IMR-90 (cell line): ENCODE results near the gene NECTIN4. TPM values are rescaled to one million over a fixed set of nuclear protein-coding genes. Genes with fewer than 3 reads are reported as not detected.
A peak's percentile ranks its signal among the peaks of the same experiment; 100 is the strongest.

Experiments used
- ATAC-seq: fragments of 200-7000 bp; cut with Tn5 transposase; 2 replicates; pipeline ENCODE4 v1.9.1; 2020; ENCODE audit warnings: low read depth, mild to moderate bottlenecking, moderate library complexity
- BruUV-seq: library from RNA; stranded (reverse); fragments of 400-500 nt; replicated peaks from 2 replicates; lab custom pipeline; 2021; lab: Mats Ljungman, UMichigan
- CTCF ChIA-PET: fragments of 300-600 bp; formaldehyde crosslinking; extraction: SDS; loops from one replicate; lab custom pipeline; 2021; ENCODE audit warnings: antibody characterized with exemption; lab: Yijun Ruan, JAX
- POLR2A ChIA-PET: fragments of 300-600 bp; sonication (Branson Sonifier 250); formaldehyde crosslinking; loops from one replicate; lab custom pipeline; 2022; ENCODE audit warnings: antibody characterized with exemption; ENCODE audit not compliant: unreplicated experiment; lab: Charles Lee
- DNase-seq: peaks from one replicate; pipeline ENCODE4 v3.0.0; 2013
- H2AFZ ChIP-seq: replicated peaks from 2 replicates; pipeline ENCODE3; 2013; ENCODE audit warnings: low read length, mild to moderate bottlenecking; ENCODE audit not compliant: poor library complexity
- H2AK5ac ChIP-seq: 2 replicates; pipeline ENCODE4 v1.6.1; 2013; ENCODE audit warnings: low read depth, low read length, inconsistent platforms
- H2AK9ac ChIP-seq: replicated peaks from 2 replicates; pipeline ENCODE3; 2013; ENCODE audit warnings: mild to moderate bottlenecking, low read depth, low read length, moderate library complexity; ENCODE audit not compliant: poor library complexity
- H2BK120ac ChIP-seq: 2 replicates; pipeline ENCODE4 v1.6.1; 2013; ENCODE audit warnings: low read depth, low read length, inconsistent platforms
- H2BK15ac ChIP-seq: 3 replicates; pipeline ENCODE4 v1.6.1; 2013; ENCODE audit warnings: low read depth, low read length, inconsistent platforms
- H2BK20ac ChIP-seq: 2 replicates; pipeline ENCODE4 v1.6.1; 2013; ENCODE audit warnings: low read depth, mild to moderate bottlenecking, inconsistent platforms, low read length, moderate library complexity
- H2BK5ac ChIP-seq: 2 replicates; pipeline ENCODE4 v1.6.1; 2013; ENCODE audit warnings: mild to moderate bottlenecking, low read depth, low read length, inconsistent platforms; ENCODE audit not compliant: poor library complexity, severe bottlenecking
- H3K14ac ChIP-seq: replicated peaks from 2 replicates; pipeline ENCODE4 v1.6.1; 2013; ENCODE audit warnings: low read depth, low read length, inconsistent platforms
- H3K18ac ChIP-seq: 2 replicates; pipeline ENCODE4 v1.6.1; 2013; ENCODE audit warnings: low read depth, low read length, control low read depth
- H3K23ac ChIP-seq: 2 replicates; pipeline ENCODE4 v1.6.1; 2013; ENCODE audit warnings: low read depth, low read length, inconsistent platforms
- H3K27ac ChIP-seq: 2 replicates; pipeline ENCODE4 v1.5.1; 2013; ENCODE audit warnings: mild to moderate bottlenecking, control low read depth, low read length; ENCODE audit not compliant: insufficient read depth
- H3K27me3 ChIP-seq: 2 replicates; pipeline ENCODE4 v1.6.1; 2013; ENCODE audit warnings: low read length; ENCODE audit not compliant: control insufficient read depth, insufficient read depth
- H3K36me3 ChIP-seq: 2 replicates; pipeline ENCODE4 v1.6.1; 2013; ENCODE audit warnings: low read length, mixed read lengths; ENCODE audit not compliant: control insufficient read depth, insufficient read depth
- H3K4ac ChIP-seq: 2 replicates; pipeline ENCODE4 v1.6.1; 2013; ENCODE audit warnings: low read depth, low read length, inconsistent platforms
- H3K4me1 ChIP-seq: 2 replicates; pipeline ENCODE4 v1.6.1; 2013; ENCODE audit warnings: low read length, mixed read lengths; ENCODE audit not compliant: control insufficient read depth, insufficient read depth
- H3K4me2 ChIP-seq: 2 replicates; pipeline ENCODE4 v1.6.1; 2013; ENCODE audit warnings: low read depth, mild to moderate bottlenecking, control low read depth, low read length, moderate library complexity
- H3K4me3 ChIP-seq: 2 replicates; pipeline ENCODE4 v1.5.1; 2013; ENCODE audit warnings: low read depth, mild to moderate bottlenecking, control low read depth, low read length, moderate library complexity; ENCODE audit not compliant: insufficient read depth
- H3K56ac ChIP-seq: 2 replicates; pipeline ENCODE4 v1.6.1; 2013; ENCODE audit warnings: low read length, inconsistent platforms; ENCODE audit not compliant: insufficient read depth; ENCODE audit errors: extremely low read depth
- H3K79me1 ChIP-seq, 2 experiments: 2 replicates each; pipeline ENCODE4 v1.6.1; 2013; ENCODE audit warnings: low read length in 2 of 2, inconsistent platforms in 1 of 2, low read depth in 1 of 2
- H3K9ac ChIP-seq: 2 replicates; pipeline ENCODE4 v1.6.1; 2013; ENCODE audit warnings: low read depth, low read length, control low read depth
- H3K9me1 ChIP-seq: 2 replicates; pipeline ENCODE4 v1.6.1; 2013; ENCODE audit warnings: low read length, inconsistent platforms; ENCODE audit not compliant: insufficient read depth
- H3K9me3 ChIP-seq: 2 replicates; pipeline ENCODE4 v1.6.1; 2013; ENCODE audit warnings: low read length; ENCODE audit not compliant: control insufficient read depth, insufficient read depth
- H4K20me1 ChIP-seq: 2 replicates; pipeline ENCODE4 v1.6.1; 2013; ENCODE audit warnings: low read length, inconsistent platforms; ENCODE audit not compliant: insufficient read depth
- H4K5ac ChIP-seq: 2 replicates; pipeline ENCODE4 v1.6.1; 2013; ENCODE audit warnings: mild to moderate bottlenecking, low read depth, low read length, control low read depth
- H4K8ac ChIP-seq, 2 experiments: 2 replicates each; pipeline ENCODE4 v1.6.1; 2013; ENCODE audit warnings: low read depth in 2 of 2, low read length in 2 of 2, control low read depth in 1 of 2, inconsistent platforms in 1 of 2
- H4K91ac ChIP-seq: 2 replicates; pipeline ENCODE4 v1.6.1; 2013; ENCODE audit warnings: low read depth, low read length, inconsistent platforms; ENCODE audit not compliant: insufficient read depth
- CEBPB ChIP-seq: IDR thresholded peaks from 2 replicates; pipeline ENCODE4 v1.6.1; 2012; ENCODE audit warnings: low read depth, low read length, improper control_type of control experiment
- NFE2L2 ChIP-seq: fragments of 150-350 bp; IDR thresholded peaks from 2 replicates; pipeline ENCODE4 v1.6.1; 2016; ENCODE audit warnings: low read depth, mild to moderate bottlenecking, low read length
- RFX5 ChIP-seq: IDR thresholded peaks from 2 replicates; pipeline ENCODE4 v1.8.0; 2012; ENCODE audit warnings: low read depth, mild to moderate bottlenecking, low read length, moderate library complexity
- WGBS, 2 experiments: methylation state at CpG; one replicate each; pipeline versions ENCODE4 v1.1.5 to v1.1.7; 2013; ENCODE audit warnings: missing lambda C conversion rate in 2 of 2; ENCODE audit not compliant: insufficient read length in 1 of 2; ENCODE audit errors: extremely low coverage in 2 of 2; 5-methylcytosine and 5-hydroxymethylcytosine counted together
- dilution Hi-C: fragments of 300-500 bp; cut with HindIII; formaldehyde crosslinking; loops from one replicate; pipeline ENCODE4 v1.14.3; 2018; ENCODE audit warnings: low sequenced_read_pairs; ENCODE audit not compliant: unreplicated experiment
- in situ Hi-C: fragments of 300-500 bp; cut with MboI; formaldehyde crosslinking; loops from 3 replicates; pipeline ENCODE4 v1.14.3; 2019; ENCODE audit warnings: low sequenced_read_pairs, inconsistent platforms, mixed read lengths
- intact Hi-C: fragments of 100-400 bp; cut with micrococcal nuclease; formaldehyde crosslinking; loops from 2 replicates; pipeline ENCODE4 v1.10.0; 2022
- polyA plus RNA-seq, 3 experiments: library from polyadenylated mRNA; depleted of rRNA; stranded (reverse); fragments of >200 nt; gene quantifications; 2 replicates each; pipeline ENCODE4 v1.2.3, GENCODE V29; 2012; ENCODE audit warnings: low replicate concordance in 1 of 3
- total RNA-seq: library from RNA; depleted of rRNA; stranded (reverse); fragments of >200 nt; gene quantifications from 2 replicates; pipeline ENCODE4 v1.2.3, GENCODE V29; 2012

Gene NECTIN4
- total and polyA plus RNA-seq, 2 of the 4 experiments (the other 2 are of a cell fraction), result 0.18 to 0.24 TPM

GRCh38 chr1:161080441-161081405 lies 8.6 kb downstream of the NECTIN4 start:
- ChIA-PET POLR2A (no interaction called here), CTCF (no interaction called here)
- peak overlapping the region; percentile 68 for H2AFZ ChIP-seq
- no peak overlapping the region for H2AK5ac ChIP-seq
- no peaks in the 10 kb centered on the region for H3K36me3 ChIP-seq
- peak overlapping the region; percentile 38; the same call in 1 of the 2 replicates for H2BK120ac ChIP-seq
- BruUV-seq, result no TSS peak
- H3K14ac ChIP-seq, result peak overlapping the region; percentile 69
- H3K4me2 ChIP-seq, result no peak overlapping the region
- in situ Hi-C loops (no loop called here), intact Hi-C loops (loop anchor here (5.0 kb wide), 1 partner anchor 33 kb away; the partner anchor contains the start of gene USF1), dilution Hi-C loops (no loop called here)
- peak overlapping the region; percentile 65 for H3K4ac ChIP-seq
- no peak overlapping the region for H3K4me3 ChIP-seq
- 60% methylated on average over 1 of the region's 5 CpGs; no CpG with 5 or more reads in 1 of the 2 experiments for WGBS, 2 experiments
- no peak overlapping the region for H4K91ac ChIP-seq
- 0 out of 2 replicates have a peak overlapping the region, but pooled peaks have one; percentile 9 for H3K23ac ChIP-seq
- H2BK5ac ChIP-seq, result peak overlapping the region; percentile 69
- peak overlapping the region; percentile 60; the same call in 1 of the 2 replicates for H4K5ac ChIP-seq
- no peaks in the 10 kb centered on the region for H3K9me3 ChIP-seq
- ATAC-seq, result no peak
- H3K4me1 ChIP-seq, result peaks cover 28% of the 10 kb centered on the region
- H4K20me1 ChIP-seq, result no peaks in the 10 kb centered on the region
- no peak for DNase-seq
- H3K79me1 ChIP-seq, result no peaks in the 10 kb centered on the region
- no peaks in the 10 kb centered on the region for H3K27me3 ChIP-seq
- H3K56ac ChIP-seq, result no peak overlapping the region
- no peak overlapping the region for H2AK9ac ChIP-seq
- H2BK20ac ChIP-seq, result 0 out of 2 replicates have a peak overlapping the region, but pooled peaks have one; percentile 25
- peaks cover 22% of the 10 kb centered on the region for H3K9me1 ChIP-seq
- peak overlapping the region; percentile 66; the same call in 2 of the 3 replicates for H2BK15ac ChIP-seq
- TF ChIP-seq RFX5, result no peak
- TF ChIP-seq NFE2L2, result no peak
- TF ChIP-seq CEBPB, result peak; percentile 60
- no peak overlapping the region for H3K27ac ChIP-seq
- peak overlapping the region; percentile 34; the same call in 1 of the 2 replicates for H3K18ac ChIP-seq
- peak overlapping the region in 1 of 2 experiments; percentile 50; a peak in 2 of 4 replicates for H4K8ac ChIP-seq
- H3K9ac ChIP-seq, result no peak overlapping the region
